HG02610 (cell line): ENCODE data around the gene LPAR2.
"Not testable (repeated sequence)": the region's sequence is repeated elsewhere in the genome, so short reads cannot be mapped to it uniquely, and the experiment has no call there.

Source experiments
- ATAC-seq: cut with Tn5 transposase; IDR thresholded peaks from one replicate; pipeline ENCODE4 v1.9.1; 2021; ENCODE audit warnings: mild to moderate bottlenecking, moderate library complexity; ENCODE audit not compliant: unreplicated experiment

The LPAR2 gene

DNA sequence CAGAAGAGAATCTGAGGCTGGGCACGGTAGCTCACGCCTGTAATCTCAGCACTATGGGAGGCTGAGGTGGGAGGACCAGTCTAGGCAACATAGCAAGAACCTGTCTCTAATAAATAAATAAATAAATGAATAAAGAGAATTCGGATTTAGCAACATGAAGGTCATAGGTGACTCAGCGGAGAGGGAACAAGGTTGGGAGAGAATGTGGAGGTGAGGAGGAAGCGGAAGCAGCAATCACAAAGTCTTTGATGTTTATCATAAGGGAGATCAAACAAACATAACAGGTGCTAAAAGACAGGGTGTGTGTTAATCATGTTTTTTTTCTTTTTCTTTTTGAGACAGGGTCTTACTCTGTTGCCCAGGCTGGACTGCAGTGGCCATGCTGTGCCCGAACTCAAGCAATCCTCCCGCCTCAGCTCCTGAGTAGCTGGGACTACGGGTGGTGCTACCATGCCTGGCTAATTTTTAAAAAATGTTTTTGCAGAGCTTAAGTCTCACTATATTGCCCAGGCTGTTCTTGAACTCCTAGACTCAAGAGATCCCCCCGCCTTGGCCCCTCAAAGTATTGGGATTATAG, 25.8 kb downstream of the LPAR2 start:
- ATAC-seq = no peak

DNA sequence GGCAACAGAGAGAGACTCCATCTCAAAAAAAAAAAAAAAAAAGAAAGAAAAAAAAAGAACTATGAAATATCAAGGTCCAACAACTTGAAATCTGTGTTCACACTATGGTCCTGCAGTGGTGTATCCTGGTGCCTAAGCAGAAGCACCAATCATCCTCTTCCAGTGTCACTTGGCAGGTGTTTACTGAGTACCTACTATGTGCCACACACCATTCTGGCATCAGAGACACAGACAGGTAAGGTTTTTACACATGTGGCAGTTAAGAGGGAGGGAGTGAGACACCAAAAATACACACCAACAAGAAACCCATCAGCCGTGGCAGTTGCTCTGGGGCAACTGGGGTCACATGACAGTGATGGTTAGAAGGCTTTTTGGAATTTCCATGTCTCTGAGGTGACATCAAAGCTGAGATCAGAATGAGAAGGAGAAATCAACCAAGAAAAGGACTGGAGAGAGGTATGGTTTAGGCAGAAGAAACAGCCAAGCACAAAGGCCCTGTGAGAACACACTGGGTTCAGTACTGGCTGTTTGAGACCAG, 27.2 kb downstream of the LPAR2 start:
- no peak for ATAC-seq

DNA sequence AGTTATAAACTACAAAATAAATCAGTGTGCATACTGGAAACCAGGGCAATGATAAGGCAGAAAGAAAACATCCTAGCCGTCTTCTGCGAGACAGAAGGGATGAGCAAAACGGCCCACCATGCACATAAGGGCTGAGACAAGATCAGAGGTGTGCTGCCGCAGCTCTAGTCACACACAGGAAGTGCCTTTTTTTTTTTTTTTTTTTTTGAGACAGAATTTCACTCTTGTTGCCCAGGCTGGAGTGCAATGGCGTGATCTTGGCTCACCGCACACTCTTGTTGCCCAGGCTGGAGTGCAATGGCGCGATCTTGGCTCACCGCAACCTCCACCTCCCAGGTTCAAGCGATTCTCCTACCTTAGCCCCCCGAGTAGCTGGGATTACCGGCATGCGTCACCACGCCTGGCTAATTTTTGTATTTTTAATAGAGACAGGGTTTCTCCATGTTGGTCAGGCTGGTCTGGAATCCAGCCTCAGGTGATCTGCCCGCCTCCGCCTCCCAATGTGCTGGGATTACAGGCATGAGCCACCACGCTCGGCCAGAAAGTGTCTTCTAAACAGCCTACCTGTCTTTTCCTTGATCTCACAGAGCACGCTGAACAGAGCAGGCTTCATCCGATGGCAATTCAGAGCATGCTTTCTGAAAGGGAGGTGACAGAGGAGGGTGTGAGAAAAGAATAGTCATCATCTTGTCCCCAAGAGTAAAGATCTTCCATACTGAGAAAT, 29.1 kb downstream of the LPAR2 start:
- ATAC-seq = not testable (repeated sequence)

DNA sequence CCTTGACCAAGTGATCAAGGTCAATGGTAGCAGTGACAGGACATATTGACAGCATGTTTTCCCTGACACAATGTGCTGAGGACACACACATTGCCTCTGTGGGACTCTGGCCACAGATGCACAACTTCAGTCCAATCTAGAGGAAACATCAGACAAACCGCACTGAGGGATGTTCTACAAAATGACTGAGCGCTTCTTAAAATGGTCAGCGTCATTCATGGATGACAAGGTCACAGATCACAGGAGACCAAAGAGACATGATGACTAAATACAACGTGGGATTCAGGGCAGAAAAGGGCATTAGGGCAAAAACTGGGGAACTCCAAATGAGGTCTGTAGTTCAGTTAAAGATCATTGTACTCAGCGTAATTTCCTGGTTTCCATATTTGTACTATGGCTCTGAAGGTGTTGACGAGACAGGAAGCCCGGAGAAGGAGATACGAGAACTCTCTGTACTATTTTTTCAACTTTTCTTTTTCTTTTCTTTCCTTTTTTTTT, 30.2 kb downstream of the LPAR2 start:
- peak; percentile 73 for ATAC-seq

DNA sequence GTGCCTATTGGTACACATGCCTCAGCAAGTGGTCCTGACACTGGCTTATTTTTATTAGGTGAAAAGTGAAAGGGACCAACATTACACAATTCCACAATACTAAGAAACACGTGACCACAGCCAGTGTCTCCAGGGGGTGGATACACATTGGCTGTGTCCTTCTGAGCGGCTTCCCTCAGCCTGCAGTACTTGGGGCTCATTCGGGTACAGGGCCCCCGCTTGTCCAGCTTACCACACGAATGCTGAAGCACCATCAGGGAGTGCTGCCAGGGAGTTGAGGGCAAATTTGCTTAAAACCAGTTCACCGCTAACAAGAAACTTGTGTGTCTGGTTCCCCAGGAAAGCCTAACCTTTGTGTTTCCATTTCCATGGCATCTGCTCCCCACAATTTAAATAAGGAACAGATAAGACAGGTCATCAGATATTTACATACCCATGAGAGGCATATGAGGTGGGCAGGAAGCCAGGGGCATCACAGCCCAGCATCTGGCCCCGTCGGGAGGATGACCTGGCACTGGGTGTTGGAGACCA, 32.8 kb downstream of the LPAR2 start:
- no peak for ATAC-seq

DNA sequence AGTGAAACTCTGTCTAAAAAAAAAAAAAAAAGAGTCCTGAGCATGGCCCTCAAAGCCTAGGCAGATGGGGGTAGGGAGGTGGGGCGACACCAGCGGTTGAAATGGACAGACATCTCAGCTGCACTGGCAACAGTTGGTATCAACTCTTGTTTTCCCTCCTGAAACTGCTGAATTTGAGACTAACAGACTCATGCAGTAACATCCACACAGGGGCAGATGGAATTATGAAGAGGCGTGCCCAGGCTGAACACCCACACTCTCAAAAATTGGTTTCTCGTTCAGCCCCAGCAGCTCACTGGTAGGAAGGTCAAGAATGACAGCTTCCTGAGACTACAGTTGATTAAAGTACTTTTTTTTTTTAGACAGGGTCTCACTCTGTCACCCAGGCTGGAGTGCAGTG, 33.6 kb downstream of the LPAR2 start:
- no peak for ATAC-seq

DNA sequence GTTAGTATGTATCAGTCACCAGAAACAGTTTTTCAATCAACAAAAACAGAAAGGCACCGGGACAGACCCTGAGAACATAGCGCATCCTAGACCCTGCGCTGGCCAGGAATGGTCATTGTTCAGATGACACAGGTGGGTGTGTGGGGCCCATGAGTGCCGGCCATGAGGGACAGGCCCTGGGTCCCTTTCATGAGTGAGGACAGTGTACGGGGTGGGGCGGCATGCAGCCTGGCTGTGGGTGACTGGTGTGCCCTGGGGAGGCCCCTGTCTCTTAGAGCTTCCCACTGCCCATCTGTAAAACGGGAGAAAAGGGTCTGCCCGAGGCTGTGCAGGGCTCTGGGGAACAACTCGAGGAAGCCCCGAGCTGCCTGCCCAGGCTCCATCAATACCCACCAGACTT, 35.3 kb downstream of the LPAR2 start:
- no peak for ATAC-seq

DNA sequence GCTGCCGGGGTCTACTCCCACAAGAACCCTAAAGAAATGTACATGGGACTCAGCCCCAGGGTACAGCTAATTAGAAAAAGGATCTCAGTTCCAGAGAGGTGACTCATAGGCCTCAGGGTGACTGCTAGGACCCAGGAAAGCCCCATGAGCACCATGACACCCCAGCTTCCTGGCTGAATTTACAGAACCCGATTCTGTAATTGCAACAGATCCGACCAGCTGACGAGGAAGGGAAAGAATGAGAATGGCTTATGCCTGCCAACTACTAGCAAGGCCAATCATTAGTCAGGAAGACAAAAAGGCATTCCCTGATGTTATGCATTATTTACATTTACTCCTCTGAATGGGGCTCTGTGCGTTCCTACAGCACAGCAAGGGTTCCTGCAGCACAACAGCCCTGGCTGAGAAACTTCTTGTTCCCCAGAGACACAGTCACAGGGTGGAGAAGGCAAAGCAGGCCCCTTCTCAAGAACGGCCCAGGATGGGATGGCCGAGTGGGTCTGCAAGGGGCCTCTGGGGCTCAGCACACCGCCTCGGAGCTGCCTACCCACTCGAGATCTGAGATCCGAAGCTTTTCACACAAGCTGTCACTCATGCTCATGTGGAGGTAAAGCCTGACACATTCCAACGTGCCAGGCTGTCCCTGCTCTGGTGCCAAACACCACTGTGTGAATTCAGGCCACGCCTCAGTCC, 36.7 kb downstream of the LPAR2 start:
- peak; percentile 44 for ATAC-seq

DNA sequence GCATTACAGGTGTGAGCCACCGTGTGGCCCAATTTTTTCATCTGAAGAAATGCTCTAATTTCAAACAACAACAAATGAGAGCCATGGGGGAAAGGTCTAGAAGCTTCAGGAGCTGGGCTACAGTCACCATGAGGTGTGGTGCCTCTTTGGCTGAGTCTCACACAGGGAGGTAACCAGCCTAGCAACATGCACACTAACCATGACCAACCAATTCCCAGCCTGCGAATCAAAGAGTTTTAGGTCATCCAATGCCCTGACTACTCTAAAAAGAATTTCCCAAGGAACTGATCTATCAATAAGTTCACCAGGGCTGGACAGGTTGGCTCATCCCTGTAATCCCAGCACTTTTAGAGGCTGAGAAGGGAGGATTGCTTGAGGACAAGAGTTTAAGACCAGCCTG, 39.5 kb downstream of the LPAR2 start:
- no peak for ATAC-seq

DNA sequence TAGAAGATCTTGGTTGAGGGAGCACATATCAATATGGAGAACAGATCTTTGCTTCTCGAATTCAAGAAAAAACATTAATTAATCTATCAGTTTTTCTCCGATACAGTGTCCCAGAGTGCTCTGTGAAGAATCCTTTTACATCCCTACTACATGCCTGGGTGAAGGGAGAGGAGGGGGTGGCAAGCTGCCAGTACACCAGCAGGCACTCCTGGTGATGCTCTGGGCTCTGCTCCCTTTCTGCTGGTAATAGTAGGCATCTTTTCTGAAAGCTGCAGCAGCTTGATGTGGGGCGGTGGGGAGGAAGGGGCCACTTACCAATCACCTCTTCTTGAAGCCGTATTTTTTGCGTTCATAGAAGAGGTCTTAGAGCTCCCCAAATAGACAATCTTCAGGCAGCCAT, 40.2 kb downstream of the LPAR2 start:
- ATAC-seq = no peak

DNA sequence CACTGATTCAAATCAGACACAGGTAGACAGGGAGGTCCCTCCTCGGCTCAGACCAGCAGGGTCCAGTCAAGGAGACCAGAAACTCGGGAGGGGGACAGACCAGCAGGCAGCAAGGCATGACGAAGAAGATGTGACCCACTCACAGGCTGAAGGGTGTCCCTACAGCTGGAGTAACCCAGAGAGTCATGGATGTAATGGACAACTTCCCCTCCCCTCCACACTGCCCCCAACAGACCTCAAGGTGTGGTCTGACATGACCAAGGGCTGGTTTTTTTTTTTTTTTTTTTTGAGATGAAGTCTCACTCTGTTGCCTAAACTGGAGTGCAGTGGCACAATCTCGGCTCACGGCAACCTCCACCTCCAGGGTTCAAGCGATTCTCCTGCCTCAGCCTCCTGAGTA, 43.7 kb downstream of the LPAR2 start:
- no peak for ATAC-seq

DNA sequence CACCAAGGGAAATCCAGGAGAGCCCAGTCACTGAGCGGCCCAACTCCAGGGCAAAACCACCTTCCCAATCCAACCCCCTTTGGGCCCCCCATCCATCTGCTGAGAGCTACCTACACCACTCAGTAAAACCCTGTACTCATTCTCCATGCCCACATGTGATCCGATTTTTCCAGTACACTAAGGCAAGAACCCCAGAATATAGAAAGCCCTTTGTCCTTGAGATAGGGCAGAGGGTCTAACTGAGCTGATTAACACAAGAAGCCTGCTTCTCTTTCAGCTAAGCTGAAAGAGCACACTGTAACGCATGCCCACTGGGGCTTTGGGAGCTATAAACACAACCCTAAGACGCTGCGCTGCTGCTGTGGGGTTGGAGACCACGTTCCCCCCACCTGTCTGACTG, 45.5 kb downstream of the LPAR2 start:
- no peak for ATAC-seq

DNA sequence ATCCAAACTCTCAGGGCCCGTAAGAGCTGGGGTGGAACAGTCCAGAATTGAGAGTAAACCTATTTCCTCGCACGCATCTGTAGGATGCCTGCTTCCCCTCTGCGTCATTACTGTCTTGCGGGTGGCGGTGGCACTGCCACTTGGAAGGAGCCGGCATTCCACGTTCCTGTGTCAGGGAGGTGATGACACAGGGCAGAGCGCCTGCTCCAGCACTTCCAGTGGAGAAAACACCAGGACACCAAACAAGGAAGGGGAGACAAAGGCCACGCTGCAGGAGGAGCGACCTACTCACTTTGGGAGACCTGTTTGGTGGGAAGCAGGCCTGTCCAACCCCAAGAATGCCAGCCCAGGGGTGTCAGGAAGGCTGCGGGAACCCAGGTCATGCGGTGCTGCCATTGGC, 46.6 kb downstream of the LPAR2 start:
- no peak for ATAC-seq

DNA sequence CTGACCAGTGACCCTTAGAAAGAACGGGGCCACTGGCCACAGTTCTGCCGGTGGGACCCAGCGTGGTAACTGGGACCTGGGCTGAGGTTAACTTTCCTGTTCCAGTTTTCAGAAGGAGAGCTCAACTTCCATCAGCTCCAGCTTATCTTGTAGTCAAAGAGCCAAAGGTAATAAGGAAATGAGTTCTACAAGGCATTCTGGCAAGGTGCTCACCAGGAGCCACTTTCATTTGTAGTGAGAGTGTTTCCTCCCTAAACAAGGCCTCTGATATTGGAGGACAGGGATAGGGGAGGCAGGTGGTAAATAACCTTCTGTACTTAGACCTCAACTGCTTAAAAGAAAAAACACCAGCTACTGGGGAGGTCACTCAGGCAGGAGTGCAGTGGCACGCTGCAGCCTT, 47.6 kb downstream of the LPAR2 start:
- no peak for ATAC-seq

DNA sequence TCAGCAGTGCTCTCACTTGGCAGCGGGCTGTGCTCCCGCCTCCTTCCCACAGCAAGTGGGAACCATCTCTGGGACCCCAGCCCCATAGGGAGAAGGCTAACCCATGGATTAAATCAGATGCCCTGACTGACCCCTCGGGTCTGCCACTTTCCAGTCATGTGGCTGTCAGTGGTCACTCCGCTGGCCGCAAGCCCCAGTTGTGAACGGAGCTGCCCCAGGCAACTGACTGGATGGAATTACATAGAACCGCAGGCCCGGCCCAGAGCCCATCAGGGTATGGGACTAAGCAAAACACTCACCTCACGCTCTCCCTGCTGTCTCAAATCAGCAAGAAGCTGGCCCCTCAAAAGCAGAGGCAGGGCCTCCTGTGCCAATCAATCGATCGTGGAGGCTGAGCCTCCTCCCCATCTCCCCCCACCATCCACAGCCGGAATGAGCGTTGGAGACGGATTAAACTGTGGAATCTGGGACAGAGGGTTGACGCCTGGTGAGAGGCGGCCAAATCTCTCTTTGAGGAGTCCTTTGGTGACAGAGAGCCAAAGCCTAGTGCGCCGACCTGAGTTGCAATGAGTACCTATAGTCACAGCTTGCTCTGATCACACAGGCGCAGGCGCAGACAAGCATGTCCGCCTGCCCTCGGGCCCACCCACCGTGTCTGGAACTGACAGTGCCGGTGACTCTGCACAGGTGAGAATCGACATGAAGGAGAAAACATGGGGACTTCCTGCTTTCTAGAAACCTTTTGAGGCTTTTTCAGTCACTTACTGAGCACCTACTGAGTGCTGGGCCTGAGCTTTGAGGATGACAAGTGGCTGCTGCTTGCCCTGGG, 48.3 kb downstream of the LPAR2 start:
- ATAC-seq = no peak

DNA sequence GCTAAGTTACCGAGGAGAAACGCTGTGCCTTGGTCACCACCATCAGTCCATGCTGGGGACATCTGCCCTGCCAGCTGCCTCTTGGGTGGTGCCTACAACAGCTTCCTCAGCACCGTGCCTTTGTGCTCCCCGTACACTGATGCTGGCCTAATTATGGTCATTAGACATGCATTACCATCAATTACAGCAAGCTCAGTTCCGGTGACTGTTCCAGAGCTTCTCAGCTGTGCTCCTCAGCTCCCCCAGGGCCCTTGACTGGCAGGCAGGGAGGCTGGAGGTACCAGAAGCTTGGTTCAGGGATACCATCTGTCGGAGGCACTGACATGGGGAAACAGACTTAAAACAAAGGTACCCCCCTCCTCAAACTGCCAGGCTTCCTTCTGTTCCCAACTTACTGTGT, 49.8 kb downstream of the LPAR2 start:
- no peak for ATAC-seq

DNA sequence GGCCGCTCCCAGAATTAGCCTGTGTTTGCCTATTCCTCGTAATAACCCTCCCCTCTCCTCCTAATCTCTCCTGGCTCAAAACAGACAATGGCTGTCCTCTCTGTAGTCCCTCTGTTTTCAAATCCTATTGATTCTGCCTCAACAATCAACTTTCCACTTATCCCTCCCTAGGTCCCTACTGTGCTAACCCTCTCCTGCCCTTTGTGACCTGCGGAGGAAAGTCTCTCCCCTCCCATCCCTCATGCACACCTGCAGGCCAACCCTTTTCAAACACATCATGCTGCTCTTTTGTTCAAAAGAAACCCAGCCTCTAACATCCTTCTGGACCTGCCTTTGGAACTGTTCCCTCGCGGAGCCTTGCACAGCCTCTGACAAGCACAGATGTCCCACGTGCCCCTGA, 52.6 kb downstream of the LPAR2 start:
- no peak for ATAC-seq
